HCT116 (cell line): ENCODE measurements around the gene DYNC1LI1. TPM values are rescaled to one million over a fixed set of nuclear protein-coding genes. Genes with fewer than 3 reads are reported as not detected.

Source experiments
- ATAC-seq: fragments of 200-7000 bp; cut with Tn5 transposase; 2 replicates; pipeline ENCODE4 v1.9.1; 2020; ENCODE audit warnings: mild to moderate bottlenecking, moderate library complexity
- BruUV-seq: library from RNA; stranded (reverse); fragments of 400-500 nt; replicated peaks from 2 replicates; lab custom pipeline; 2021; lab: Mats Ljungman, UMichigan
- CTCF ChIA-PET: fragments of 300-600 bp; sonication (Branson Sonifier 250); formaldehyde crosslinking; loops from one replicate; lab custom pipeline; 2021; ENCODE audit warnings: antibody characterized with exemption; lab: Charles Lee
- POLR2A ChIA-PET: fragments of 300-600, 350-600 bp; sonication (Branson Sonifier 250); formaldehyde crosslinking; loops from one replicate; lab custom pipeline; 2021; ENCODE audit warnings: antibody characterized with exemption; lab: Charles Lee
- RAD21 ChIA-PET, 2 experiments: fragments of 300-600 bp; sonication (Branson Sonifier 250); formaldehyde crosslinking; loops; one replicate each; lab custom pipeline; 2023; ENCODE audit warnings: low total read pairs in 2 of 2; ENCODE audit not compliant: uncharacterized antibody in 2 of 2, unreplicated experiment in 2 of 2, low non-redundant PET in 1 of 2; lab: Charles Lee
- DNase-seq: peaks from one replicate; pipeline ENCODE4 v3.0.0-alpha.2; 2010; ENCODE audit warnings: low read depth, low spot score
- H2AFZ ChIP-seq: fragments of 200-600 bp; shearing (Covaris generic), sonication (generic); 2 replicates; pipeline ENCODE4 v1.6.1; 2017; ENCODE audit warnings: low read depth, mixed run types, mixed read lengths, antibody characterized with exemption, low read length; ENCODE audit not compliant: poor library complexity, severe bottlenecking
- H3K27ac ChIP-seq: 2 replicates; pipeline ENCODE4 v1.5.1; 2012; ENCODE audit warnings: low read depth, low read length
- H3K27me3 ChIP-seq: fragments of 200-600 bp; sonication (generic); 2 replicates; pipeline ENCODE4 v1.6.1; 2016; ENCODE audit warnings: mixed run types, low read length, mixed read lengths; ENCODE audit not compliant: insufficient read depth
- H3K36me3 ChIP-seq, 2 experiments: fragments of 200-500 bp in 1 of 2; fragments of 200-600 bp in 1 of 2; sonication (Bioruptor generic) in 1 of 2; sonication (generic) in 1 of 2; 2 replicates each; pipeline versions ENCODE4 v1.5.1 to v1.6.1; 2014 to 2016; ENCODE audit warnings: low read length in 2 of 2, inconsistent platforms in 1 of 2, mixed read lengths in 1 of 2, mixed run types in 1 of 2; ENCODE audit not compliant: insufficient read depth in 2 of 2, control insufficient read depth in 1 of 2
- H3K4me1 ChIP-seq, 2 experiments: fragments of 200-600 bp in 1 of 2; sonication (generic) in 1 of 2; 2 replicates each; pipeline versions ENCODE4 v1.5.1 to v1.6.1; 2012 to 2017; ENCODE audit warnings: low read length in 2 of 2, inconsistent platforms in 1 of 2, mild to moderate bottlenecking in 1 of 2, mixed read lengths in 1 of 2, mixed run types in 1 of 2, moderate library complexity in 1 of 2; ENCODE audit not compliant: insufficient read depth in 2 of 2, control insufficient read depth in 1 of 2
- H3K4me2 ChIP-seq: fragments of 200-600 bp; sonication (generic); 2 replicates; pipeline ENCODE4 v1.6.1; 2017; ENCODE audit warnings: mixed run types, low read length, mixed read lengths
- H3K4me3 ChIP-seq, 2 experiments: fragments of 200-600 bp in 1 of 2; sonication (generic) in 1 of 2; replicated peaks in 1 of 2; 2 replicates each; pipeline ENCODE4 v1.5.1; 2011 to 2016; ENCODE audit warnings: low read length in 2 of 2, control low read depth in 1 of 2, low read depth in 1 of 2, mild to moderate bottlenecking in 1 of 2, mixed read lengths in 1 of 2, mixed run types in 1 of 2
- H3K79me2 ChIP-seq: fragments of 200-600 bp; sonication (generic); 2 replicates; pipeline ENCODE4 v1.6.1; 2017; ENCODE audit warnings: mild to moderate bottlenecking, mixed run types, low read length, moderate library complexity, mixed read lengths; ENCODE audit not compliant: insufficient read depth
- H3K9ac ChIP-seq: fragments of 200-600 bp; sonication (generic); 2 replicates; pipeline ENCODE4 v1.6.1; 2016; ENCODE audit warnings: low read length, mixed read lengths
- H3K9me2 ChIP-seq: fragments of 200-600 bp; sonication (generic), shearing (Covaris generic); 2 replicates; pipeline ENCODE4 v1.6.1; 2017; ENCODE audit warnings: mixed run types, mild to moderate bottlenecking, moderate library complexity; ENCODE audit not compliant: insufficient read depth
- H3K9me3 ChIP-seq, 2 experiments: fragments of 200-500 bp in 1 of 2; fragments of 200-600 bp in 1 of 2; sonication (Bioruptor generic) in 1 of 2; sonication (generic) in 1 of 2; 2 replicates each; pipeline ENCODE4 v1.6.1; 2014 to 2017; ENCODE audit warnings: low read length in 2 of 2, mixed read lengths in 2 of 2, inconsistent platforms in 1 of 2, low read depth in 1 of 2, mild to moderate bottlenecking in 1 of 2, mixed run types in 1 of 2, moderate library complexity in 1 of 2; ENCODE audit not compliant: control insufficient read depth in 1 of 2, insufficient read depth in 1 of 2
- H4K20me1 ChIP-seq: fragments of 200-600 bp; sonication (generic), shearing (Covaris generic); 2 replicates; pipeline ENCODE4 v1.6.1; 2017; ENCODE audit warnings: mixed run types, mild to moderate bottlenecking, moderate library complexity; ENCODE audit not compliant: insufficient read depth
- CBX3 ChIP-seq: IDR thresholded peaks from 2 replicates; pipeline ENCODE4 v1.6.1; 2012; ENCODE audit warnings: low read depth
- CEBPB ChIP-seq: IDR thresholded peaks from 2 replicates; pipeline ENCODE4 v1.6.1; 2012; ENCODE audit warnings: low read depth
- ELF1 ChIP-seq: IDR thresholded peaks from 2 replicates; pipeline ENCODE4 v1.6.1; 2012; ENCODE audit warnings: low read depth, borderline replicate concordance
- MAX ChIP-seq: IDR thresholded peaks from 2 replicates; pipeline ENCODE4 v1.6.1; 2012
- POLR2A ChIP-seq: IDR thresholded peaks from 2 replicates; pipeline ENCODE4 v1.7.0; 2011; ENCODE audit warnings: borderline replicate concordance; ENCODE audit not compliant: insufficient read depth, insufficient read length; ENCODE audit errors: extremely low read depth
- POLR2AphosphoS5 ChIP-seq: IDR thresholded peaks from 2 replicates; pipeline ENCODE4 v1.6.1; 2011; ENCODE audit warnings: mild to moderate bottlenecking, low read depth, low read length, moderate library complexity
- RAD21 ChIP-seq: IDR thresholded peaks from 2 replicates; pipeline ENCODE4 v1.6.1; 2012; ENCODE audit warnings: low read depth, mild to moderate bottlenecking
- REST ChIP-seq: IDR thresholded peaks from 2 replicates; pipeline ENCODE4 v1.6.1; 2012; ENCODE audit warnings: low read depth
- SIN3A ChIP-seq: IDR thresholded peaks from 2 replicates; pipeline ENCODE4 v1.6.1; 2012; ENCODE audit warnings: low read depth
- SRF ChIP-seq: IDR thresholded peaks from 2 replicates; pipeline ENCODE4 v1.6.1; 2012; ENCODE audit warnings: low read depth
- ZFX ChIP-seq: fragments of 450-650 bp; IDR thresholded peaks from 2 replicates; pipeline ENCODE4 v1.6.1; 2017
- ZNF274 ChIP-seq: fragments of 200-500 bp; sonication (Bioruptor generic); IDR thresholded peaks from 2 replicates; pipeline ENCODE4 v1.6.1; 2014; ENCODE audit warnings: mild to moderate bottlenecking, low read depth, low read length, inconsistent platforms
- intact Hi-C: fragments of 100-400 bp; cut with micrococcal nuclease; formaldehyde crosslinking; loops from 2 replicates; pipeline ENCODE4 v1.10.0; 2022
- total RNA-seq: library from RNA; stranded (reverse); gene quantifications from one replicate; pipeline ENCODE4 v1.2.1, GENCODE V29; 2021; ENCODE audit not compliant: unreplicated experiment

The DYNC1LI1 gene
- total RNA-seq, 1 experiment from 2014 or later = 39.4 TPM

- CTCF ChIA-PET = no interaction called here
Measured at GRCh38 chr3:32602206-32602605, 31.5 kb upstream of the DYNC1LI1 start.

More at GRCh38 chr3:32602206-32602605, 31.5 kb upstream of the DYNC1LI1 start:
- TF ChIP-seq POLR2A (no peak), REST (no peak), ZNF274 (no peak), CBX3 (no peak), RAD21 (no peak), SRF (no peak), MAX (no peak), POLR2AphosphoS5 (no peak), SIN3A (no peak), ELF1 (no peak), CEBPB (no peak), ZFX (no peak)
- Histone ChIP-seq H3K4me1 (no peaks in the 10 kb centered on the region), H3K27me3 (no peaks in the 10 kb centered on the region), H3K79me2 (no peaks in the 10 kb centered on the region), H4K20me1 (no peaks in the 10 kb centered on the region), H3K9me3 (no peaks in the 10 kb centered on the region), H3K9ac (no peak overlapping the region), H3K36me3 (no peaks in the 10 kb centered on the region), H3K9me2 (no peaks in the 10 kb centered on the region), H3K27ac (no peak overlapping the region), H2AFZ (no peak overlapping the region), H3K4me3 (no peak overlapping the region), H3K4me2 (no peak overlapping the region)
- no peak for ATAC-seq
- intact Hi-C loops = no loop called here
- POLR2A ChIA-PET = no interaction called here
- BruUV-seq = no TSS peak
- DNase-seq = no peak
- RAD21 ChIA-PET = no interaction called here
